ENCODE measurements around the gene RIGI. TPM values are rescaled to one million over a fixed set of nuclear protein-coding genes. Genes with fewer than 3 reads are reported as not detected.
"Not testable (repeated sequence)": the region's sequence is repeated elsewhere in the genome, so short reads cannot be mapped to it uniquely, and the experiment has no call there.

Gene RIGI
- total RNA-seq, 2 donors from 2014 or later = 7.7 to 12.7 TPM

DNA sequence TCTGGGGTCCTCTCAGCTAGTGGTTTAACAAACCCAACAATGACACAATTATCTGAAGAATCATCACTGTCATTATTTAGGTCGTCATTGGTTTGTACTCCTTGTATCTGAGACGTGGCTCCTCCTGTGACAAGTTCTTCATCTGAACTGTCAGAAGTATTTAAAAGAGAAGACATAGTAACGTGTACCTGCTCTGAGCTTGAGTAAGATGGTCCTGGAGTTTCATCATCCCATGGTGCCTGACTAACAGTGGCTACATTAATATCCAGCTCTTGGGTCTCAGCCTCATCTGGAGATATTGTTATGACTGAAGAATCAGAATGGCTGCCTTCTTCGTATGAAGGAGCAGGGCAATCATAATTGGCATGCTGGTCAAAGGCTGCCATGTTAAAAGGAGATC is 17.1 kb upstream of the RIGI start:
- intact Hi-C loops (cut with DNase I) = no loop called here
- no peak for DNase-seq (ENCODE audit: low spot score)

GRCh38 chr9:32533816-32534215 is 7.8 kb upstream of the RIGI start:
- DNase-seq (ENCODE audit: low spot score) = no peak
- intact Hi-C loops (cut with DNase I) = no loop called here

DNA sequence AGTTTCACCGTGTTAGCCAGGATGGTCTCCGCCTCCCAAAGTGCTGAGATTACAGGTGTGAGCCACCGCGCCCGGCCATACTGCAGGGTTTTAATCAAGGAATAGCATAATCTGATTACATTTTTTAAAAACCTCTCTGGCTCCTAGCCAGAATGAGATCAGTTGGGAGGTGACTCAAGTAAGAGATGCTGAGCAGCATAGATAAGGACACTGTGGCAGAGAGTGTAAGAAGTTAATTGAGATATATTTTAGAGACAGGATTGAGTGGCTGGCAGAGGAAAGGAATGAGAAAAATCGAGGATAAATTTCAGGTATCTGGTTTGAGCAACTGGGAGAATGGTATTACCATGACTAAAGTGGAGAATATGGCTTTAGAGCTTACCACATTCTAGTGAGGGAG is 7.3 kb upstream of the RIGI start:
- no peak for DNase-seq (ENCODE audit: low spot score)
- intact Hi-C loops (cut with DNase I) = no loop called here

GRCh38 chr9:32526707-32527048 is 682 bp upstream of the RIGI start:
- intact Hi-C loops (cut with DNase I) = no loop called here
- DNase-seq (ENCODE audit: low spot score) = no peak

DNA sequence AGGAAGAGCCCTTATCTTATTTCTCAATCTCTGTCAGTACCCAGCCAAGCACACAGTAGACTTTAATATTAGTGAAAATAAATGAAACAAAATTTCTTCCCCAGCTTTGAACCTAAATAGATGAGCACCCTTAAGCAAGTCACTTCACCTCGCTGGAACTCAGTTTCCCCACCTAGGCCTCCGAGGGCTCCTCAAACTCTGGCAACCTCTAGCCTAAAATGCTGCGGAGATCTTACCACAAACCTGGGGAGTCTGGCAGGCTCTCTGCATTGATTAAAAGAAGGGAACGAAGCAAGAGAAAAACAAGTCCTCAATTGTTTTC is 326 bp downstream of the RIGI start:
- intact Hi-C loops (cut with DNase I) = no loop called here
- no peak for DNase-seq (ENCODE audit: low spot score)

DNA sequence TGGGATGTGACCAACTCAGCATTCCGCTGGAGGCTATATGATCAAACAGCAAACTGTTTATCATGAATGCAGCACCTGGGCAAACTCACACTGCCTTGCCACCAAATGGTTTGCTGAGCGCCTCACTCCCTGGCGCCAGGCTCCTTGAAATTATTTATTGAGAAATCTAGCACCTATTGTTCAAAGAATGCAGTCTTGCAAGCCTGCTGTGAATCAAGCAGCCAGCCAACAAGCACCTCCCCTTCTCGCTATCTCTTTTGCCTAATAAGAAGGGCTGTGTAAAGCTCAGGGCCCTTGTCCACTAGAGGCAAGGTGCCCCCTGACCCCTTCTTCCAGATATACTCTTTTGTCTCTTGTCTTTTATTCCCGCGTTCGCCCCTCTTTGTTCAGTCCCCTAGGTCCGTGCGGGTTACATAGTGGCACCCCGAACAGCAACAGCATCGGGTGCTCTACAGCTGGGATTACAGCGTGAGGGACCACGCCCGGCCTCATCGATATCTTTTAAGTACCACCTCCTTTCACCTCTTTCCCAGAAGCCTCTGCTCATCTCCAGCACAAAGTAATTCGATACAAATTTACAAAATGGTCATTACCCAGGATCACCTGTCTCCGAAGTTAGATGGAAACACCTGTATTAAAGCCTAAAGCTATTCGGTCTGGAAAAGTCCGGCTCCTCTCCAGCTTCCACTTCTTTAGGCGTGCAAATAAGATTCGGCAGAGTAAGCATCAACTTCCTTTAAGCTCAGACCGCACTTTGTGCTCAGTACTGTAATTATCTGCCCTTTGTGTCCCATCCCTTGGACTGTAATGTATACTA is 896 bp downstream of the RIGI start:
- no peak for DNase-seq (ENCODE audit: low spot score)
- intact Hi-C loops (cut with DNase I) = no loop called here

- DNase-seq (ENCODE audit: low spot score); intact Hi-C loops (cut with DNase I): not testable (repeated sequence)
Measured at GRCh38 chr9:32524558-32524891, 1.5 kb downstream of the RIGI start.

- intact Hi-C loops (cut with DNase I) = no loop called here
- no peak for DNase-seq (ENCODE audit: low spot score)
Measured at GRCh38 chr9:32523910-32524309, 2.1 kb downstream of the RIGI start.

DNA sequence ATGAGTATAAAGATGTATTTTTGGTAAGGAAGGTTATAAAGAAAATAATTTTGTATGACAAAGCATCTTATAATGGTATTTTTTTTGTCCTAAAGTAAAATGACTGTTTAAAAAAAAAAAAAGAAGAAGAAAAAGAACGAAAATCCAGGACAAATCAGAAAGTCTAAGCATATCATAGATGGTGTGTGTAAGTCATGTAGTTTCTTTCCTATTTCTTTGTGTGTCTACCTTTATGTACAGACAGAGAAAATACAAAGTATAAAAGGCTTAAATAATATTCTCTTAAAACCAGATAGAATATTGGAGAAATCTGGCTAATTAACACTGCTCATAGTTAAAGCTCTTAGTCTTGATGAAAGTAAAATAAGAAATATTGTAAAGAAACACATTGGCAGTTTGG is 7.7 kb downstream of the RIGI start:
- intact Hi-C loops (cut with DNase I) = no loop called here
- no peak for DNase-seq (ENCODE audit: low spot score)

DNA sequence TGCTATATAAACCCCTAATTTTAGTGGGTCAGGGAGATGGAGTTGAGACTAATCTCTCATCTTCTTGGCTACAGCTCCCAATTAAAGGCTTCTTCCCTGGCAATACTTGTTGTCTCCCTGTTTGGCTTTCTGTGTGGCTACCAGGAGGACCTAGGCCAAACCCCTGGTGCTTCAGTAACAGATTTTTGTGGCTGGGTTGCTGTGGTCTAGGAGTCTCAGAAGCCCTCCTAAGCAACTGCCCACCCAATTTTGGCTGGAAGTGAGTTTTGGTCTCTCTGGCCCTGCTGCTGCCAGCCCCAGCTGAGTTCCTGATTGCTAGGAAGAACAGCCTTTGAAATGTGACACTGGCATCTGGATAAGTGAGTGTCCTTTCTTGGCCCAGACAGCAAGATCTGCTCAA is 9.8 kb downstream of the RIGI start:
- no peak for DNase-seq (ENCODE audit: low spot score)
- intact Hi-C loops (cut with DNase I) = no loop called here

DNA sequence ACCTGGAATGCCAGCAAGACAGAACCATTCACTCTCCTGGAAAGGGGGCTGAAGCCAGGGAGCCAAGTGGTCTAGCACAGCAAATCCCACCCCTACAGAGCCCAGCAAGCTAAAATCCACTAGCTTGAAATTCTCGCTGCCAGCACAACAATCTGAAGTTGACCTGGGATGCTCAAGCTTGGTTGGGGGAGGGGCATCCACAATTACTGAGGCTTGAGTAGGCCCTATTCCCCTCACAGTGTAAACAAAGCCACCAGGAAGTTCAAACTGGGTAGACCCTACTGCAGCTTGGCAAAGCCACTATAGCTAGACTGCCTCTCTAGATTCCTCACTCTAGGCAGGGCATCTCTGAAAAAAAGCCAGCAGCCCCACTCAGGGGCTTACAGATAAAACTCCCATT is 17.3 kb downstream of the RIGI start:
- no peak for DNase-seq (ENCODE audit: low spot score)
- intact Hi-C loops (cut with DNase I) = no loop called here

DNA sequence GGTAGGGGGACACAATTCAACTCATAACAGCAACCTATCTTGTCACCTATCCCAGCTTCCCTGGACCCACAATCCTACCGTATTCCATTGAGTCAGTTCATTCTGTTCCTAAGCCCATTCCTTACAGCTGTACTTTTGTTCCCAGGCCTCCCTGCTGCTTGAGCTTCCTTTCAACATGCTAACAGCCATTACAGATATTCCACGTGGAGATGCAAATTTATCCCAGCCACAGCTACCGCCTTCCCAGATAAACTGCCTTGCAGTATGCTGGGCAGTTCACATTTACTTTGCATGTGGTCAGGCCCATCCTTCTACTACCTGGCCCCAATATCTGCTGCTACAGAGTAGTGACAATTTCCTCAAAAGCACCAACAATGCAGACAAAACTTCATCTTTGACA is 23.0 kb downstream of the RIGI start:
- intact Hi-C loops (cut with DNase I) = no loop called here
- no peak for DNase-seq (ENCODE audit: low spot score)

GRCh38 chr9:32502464-32502863 is 23.5 kb downstream of the RIGI start:
- DNase-seq (ENCODE audit: low spot score) = no peak
- intact Hi-C loops (cut with DNase I) = no loop called here

- intact Hi-C loops (cut with DNase I) = no loop called here
Measured at GRCh38 chr9:32501868-32502267, 24.1 kb downstream of the RIGI start.

GRCh38 chr9:32500768-32501167 is 25.2 kb downstream of the RIGI start:
- no peak for DNase-seq (ENCODE audit: low spot score)
- intact Hi-C loops (cut with DNase I) = no loop called here

More at GRCh38 chr9:32501868-32502267, 24.1 kb downstream of the RIGI start:
- DNase-seq (ENCODE audit: low spot score) = no peak

- intact Hi-C loops (cut with DNase I) = no loop called here
- DNase-seq (ENCODE audit: low spot score) = no peak
Measured at GRCh38 chr9:32497921-32498320, 28.1 kb downstream of the RIGI start.

- intact Hi-C loops (cut with DNase I) = no loop called here
- DNase-seq (ENCODE audit: low spot score) = no peak
Measured at GRCh38 chr9:32490601-32491000, 35.4 kb downstream of the RIGI start.

DNA sequence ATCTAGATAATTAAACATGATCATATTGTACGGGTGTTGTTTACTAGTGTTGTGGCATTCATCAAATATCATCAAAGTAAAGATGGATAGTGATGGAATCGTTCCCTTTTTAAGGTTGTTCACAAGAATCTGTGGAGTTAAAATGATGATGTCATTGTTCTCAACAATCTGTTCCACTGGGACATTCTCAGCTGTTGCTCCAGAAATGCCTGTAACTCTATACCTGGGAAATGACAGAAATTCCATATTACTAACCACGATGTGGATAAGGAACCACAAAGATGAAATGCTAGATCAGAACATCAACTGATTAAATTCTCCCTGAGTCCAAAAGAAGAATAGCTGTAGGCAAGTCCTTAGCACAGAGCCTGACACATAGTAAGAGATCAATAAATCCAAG is 38.0 kb downstream of the RIGI start:
- no peak for DNase-seq (ENCODE audit: low spot score)
- intact Hi-C loops (cut with DNase I) = no loop called here

DNA sequence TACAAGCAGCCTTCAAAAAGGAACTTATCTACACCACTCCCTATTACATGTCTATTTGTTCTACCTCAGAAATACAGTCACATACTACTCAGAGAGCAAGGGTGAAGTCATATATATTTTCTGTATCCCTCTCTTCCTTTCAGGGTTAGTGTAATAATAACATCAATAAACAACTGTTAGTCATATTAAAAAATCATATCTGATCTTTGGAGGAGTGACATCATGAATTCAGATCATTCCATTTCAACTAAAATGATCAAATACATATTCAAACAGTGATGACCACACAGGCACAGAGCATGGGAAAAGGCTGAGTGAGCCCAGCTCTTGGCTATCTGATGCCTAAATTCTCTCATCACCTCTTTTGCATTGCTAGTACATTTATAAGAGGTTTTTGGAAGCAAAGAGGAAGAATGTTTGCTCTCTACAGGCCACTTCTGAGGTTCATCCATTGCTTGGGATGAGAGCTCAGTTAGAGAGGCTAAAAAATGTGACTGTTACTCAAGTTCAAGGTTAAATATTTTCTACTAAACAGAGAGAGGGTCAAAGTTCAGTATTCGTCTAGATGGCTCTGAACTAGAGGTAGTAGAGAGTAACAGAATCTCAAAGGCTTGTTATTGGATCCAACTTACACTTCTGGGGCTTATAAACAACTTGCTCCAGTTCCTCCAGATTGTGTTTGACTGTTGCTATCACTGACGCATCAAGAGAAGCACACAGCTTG is 39.0 kb downstream of the RIGI start:
- no peak for DNase-seq (ENCODE audit: low spot score)
- intact Hi-C loops (cut with DNase I) = no loop called here

- intact Hi-C loops (cut with DNase I) = no loop called here
Measured at GRCh38 chr9:32483343-32483742, 42.7 kb downstream of the RIGI start.

More at GRCh38 chr9:32483343-32483742, 42.7 kb downstream of the RIGI start:
- DNase-seq (ENCODE audit: low spot score) = no peak

All from posterior vena cava (tissue), 2 donors.